Uterus (tissue), 2 donors: Measurements from ENCODE around the gene MRPL33.

Experiments
- CTCF ChIP-seq, 4 experiments: fragments of 200-600 bp in 2 of 4; fragments of 450-650 bp in 2 of 4; sonication (generic) in 2 of 4; IDR thresholded peaks; one replicate each; pipeline ENCODE4 v1.5.1; 2016 to 2019; ENCODE audit warnings: antibody characterized with exemption in 4 of 4, mild to moderate bottlenecking in 2 of 4, moderate library complexity in 1 of 4
- POLR2A ChIP-seq, 2 donors: fragments of 450-650 bp; IDR thresholded peaks; one replicate each; pipeline ENCODE4 v1.6.1; 2016; ENCODE audit warnings: antibody characterized with exemption in 2 of 2, mild to moderate bottlenecking in 1 of 2, moderate library complexity in 1 of 2

DNA sequence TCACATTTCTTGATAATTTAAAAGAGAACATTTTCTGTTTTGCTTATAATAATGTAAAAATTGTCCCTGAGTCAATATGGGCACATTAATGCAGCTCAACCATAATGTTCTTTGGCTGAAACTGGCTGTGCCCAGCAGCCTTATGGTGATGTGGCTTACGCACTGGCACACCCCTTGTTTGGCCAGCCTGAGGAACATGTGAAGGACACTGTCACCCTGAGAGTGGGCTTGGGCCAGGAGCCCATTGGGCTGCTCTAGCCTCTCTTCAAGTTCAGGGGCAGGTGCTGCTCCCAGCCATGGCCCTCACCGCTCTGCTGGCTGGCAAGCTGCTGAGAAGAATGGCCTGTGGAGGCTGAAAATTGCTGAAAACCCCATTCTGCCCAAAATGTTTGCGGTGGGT lies 37.5 kb downstream of the MRPL33 start:
- TF ChIP-seq POLR2A (IDR thresholded peaks at IDR 0.05) (no peak), CTCF (IDR thresholded peaks at IDR 0.05) (no peak)
